HepG2 (cell line): Measurements from ENCODE around the gene DIP2C.

Experiments
- CAMTA2 ChIP-seq: sonication (generic); formaldehyde crosslinking; IDR thresholded peaks from 2 replicates; pipeline ENCODE4 v1.4.0; 2020; ENCODE audit warnings: mild to moderate bottlenecking, missing genetic modification reagents, borderline replicate concordance
- CC2D1A ChIP-seq: sonication (generic); formaldehyde crosslinking; IDR thresholded peaks from 2 replicates; pipeline ENCODE4 v1.8.1; 2023; ENCODE audit warnings: mild to moderate bottlenecking, missing genetic modification reagents
- ONECUT2 ChIP-seq: sonication (generic); formaldehyde crosslinking; IDR thresholded peaks from 2 replicates; pipeline ENCODE4 v1.4.0; 2020; ENCODE audit warnings: missing genetic modification reagents
- SIN3A ChIP-seq: IDR thresholded peaks from 2 replicates; pipeline ENCODE4 v1.6.1; 2011; ENCODE audit warnings: low read depth, mild to moderate bottlenecking, control low read depth, low read length, borderline replicate concordance
- TF ChIP-seq, protein P1 (sequence below): sonication (generic); formaldehyde crosslinking; IDR thresholded peaks from 2 replicates; pipeline ENCODE4 v1.8.1; 2023; ENCODE audit warnings: missing genetic modification reagents, inconsistent platforms, borderline replicate concordance
- TF ChIP-seq, protein P2 (sequence below): sonication (generic); formaldehyde crosslinking; IDR thresholded peaks from 2 replicates; pipeline ENCODE4 v1.4.0; 2020; ENCODE audit warnings: missing genetic modification reagents, mild to moderate bottlenecking, borderline replicate concordance
- TF ChIP-seq, protein P3 (sequence below): sonication (generic); formaldehyde crosslinking; IDR thresholded peaks from 2 replicates; pipeline ENCODE4 v1.4.0; 2020; ENCODE audit warnings: missing genetic modification reagents
- TF ChIP-seq, protein P4 (sequence below): sonication (generic); formaldehyde crosslinking; IDR thresholded peaks from 2 replicates; pipeline ENCODE4 v1.8.0; 2022; ENCODE audit warnings: missing genetic modification reagents, low read depth, mild to moderate bottlenecking, borderline replicate concordance
- TF ChIP-seq, protein P5 (sequence below): sonication (generic); formaldehyde crosslinking; IDR thresholded peaks from 2 replicates; pipeline ENCODE4 v1.9.0; 2021; ENCODE audit warnings: missing genetic modification reagents, borderline replicate concordance

DNA sequence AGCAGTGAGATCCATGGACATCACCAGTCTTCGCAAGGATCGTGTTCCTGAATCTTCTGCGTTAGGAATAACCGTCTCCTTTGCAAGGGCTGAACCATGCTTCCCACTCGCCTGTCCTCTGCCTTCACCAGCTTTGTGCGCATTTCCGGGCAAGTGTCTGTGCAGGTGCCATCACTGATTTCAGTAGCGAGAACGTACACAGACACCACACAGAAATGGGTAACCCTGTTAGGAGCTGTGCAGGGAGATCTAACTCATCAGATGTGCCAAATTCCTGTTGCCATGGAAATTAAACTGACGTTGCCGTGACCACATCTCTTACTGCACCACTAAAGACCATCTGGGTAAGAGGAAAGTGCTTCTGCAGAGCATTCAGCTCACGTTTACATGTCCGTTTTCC is 146.3 kb downstream of the DIP2C start:
- TF ChIP-seq CAMTA2 (CRISPR knock-in tag) (no peak), ONECUT2 (no peak), SIN3A (no peak), CC2D1A (no peak)
- TF ChIP-seq, protein P1, sequence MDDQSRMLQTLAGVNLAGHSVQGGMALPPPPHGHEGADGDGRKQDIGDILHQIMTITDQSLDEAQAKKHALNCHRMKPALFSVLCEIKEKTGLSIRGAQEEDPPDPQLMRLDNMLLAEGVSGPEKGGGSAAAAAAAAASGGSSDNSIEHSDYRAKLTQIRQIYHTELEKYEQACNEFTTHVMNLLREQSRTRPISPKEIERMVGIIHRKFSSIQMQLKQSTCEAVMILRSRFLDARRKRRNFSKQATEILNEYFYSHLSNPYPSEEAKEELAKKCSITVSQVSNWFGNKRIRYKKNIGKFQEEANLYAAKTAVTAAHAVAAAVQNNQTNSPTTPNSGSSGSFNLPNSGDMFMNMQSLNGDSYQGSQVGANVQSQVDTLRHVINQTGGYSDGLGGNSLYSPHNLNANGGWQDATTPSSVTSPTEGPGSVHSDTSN (CRISPR knock-in tag): no peak
- TF ChIP-seq, protein P2, sequence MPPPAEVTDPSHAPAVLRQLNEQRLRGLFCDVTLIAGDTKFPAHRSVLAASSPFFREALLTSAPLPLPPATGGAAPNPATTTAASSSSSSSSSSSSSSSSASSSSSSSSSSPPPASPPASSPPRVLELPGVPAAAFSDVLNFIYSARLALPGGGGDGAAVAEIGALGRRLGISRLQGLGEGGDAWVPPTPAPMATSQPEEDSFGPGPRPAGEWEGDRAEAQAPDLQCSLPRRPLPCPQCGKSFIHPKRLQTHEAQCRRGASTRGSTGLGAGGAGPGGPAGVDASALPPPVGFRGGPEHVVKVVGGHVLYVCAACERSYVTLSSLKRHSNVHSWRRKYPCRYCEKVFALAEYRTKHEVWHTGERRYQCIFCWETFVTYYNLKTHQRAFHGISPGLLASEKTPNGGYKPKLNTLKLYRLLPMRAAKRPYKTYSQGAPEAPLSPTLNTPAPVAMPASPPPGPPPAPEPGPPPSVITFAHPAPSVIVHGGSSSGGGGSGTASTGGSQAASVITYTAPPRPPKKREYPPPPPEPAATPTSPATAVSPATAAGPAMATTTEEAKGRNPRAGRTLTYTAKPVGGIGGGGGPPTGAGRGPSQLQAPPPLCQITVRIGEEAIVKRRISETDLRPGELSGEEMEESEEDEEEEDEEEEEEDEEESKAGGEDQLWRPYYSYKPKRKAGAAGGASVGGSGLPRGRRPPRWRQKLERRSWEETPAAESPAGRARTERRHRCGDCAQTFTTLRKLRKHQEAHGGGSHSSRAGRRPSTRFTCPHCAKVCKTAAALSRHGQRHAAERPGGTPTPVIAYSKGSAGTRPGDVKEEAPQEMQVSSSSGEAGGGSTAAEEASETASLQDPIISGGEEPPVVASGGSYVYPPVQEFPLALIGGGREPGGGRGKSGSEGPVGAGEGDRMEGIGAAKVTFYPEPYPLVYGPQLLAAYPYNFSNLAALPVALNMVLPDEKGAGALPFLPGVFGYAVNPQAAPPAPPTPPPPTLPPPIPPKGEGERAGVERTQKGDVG: no peak
- TF ChIP-seq, protein P3, sequence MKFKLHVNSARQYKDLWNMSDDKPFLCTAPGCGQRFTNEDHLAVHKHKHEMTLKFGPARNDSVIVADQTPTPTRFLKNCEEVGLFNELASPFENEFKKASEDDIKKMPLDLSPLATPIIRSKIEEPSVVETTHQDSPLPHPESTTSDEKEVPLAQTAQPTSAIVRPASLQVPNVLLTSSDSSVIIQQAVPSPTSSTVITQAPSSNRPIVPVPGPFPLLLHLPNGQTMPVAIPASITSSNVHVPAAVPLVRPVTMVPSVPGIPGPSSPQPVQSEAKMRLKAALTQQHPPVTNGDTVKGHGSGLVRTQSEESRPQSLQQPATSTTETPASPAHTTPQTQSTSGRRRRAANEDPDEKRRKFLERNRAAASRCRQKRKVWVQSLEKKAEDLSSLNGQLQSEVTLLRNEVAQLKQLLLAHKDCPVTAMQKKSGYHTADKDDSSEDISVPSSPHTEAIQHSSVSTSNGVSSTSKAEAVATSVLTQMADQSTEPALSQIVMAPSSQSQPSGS (CRISPR knock-in tag): no peak
- TF ChIP-seq, protein P4, sequence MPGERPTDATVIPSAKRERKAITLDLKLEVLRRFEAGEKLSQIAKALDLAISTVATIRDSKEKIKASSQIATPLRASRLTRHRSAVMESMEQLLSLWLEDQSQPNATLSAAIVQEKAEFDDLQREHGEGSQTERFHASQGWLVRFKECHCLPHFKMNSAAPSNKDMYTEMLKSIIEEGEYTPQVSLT (CRISPR knock-in tag): no peak
- TF ChIP-seq, protein P5, sequence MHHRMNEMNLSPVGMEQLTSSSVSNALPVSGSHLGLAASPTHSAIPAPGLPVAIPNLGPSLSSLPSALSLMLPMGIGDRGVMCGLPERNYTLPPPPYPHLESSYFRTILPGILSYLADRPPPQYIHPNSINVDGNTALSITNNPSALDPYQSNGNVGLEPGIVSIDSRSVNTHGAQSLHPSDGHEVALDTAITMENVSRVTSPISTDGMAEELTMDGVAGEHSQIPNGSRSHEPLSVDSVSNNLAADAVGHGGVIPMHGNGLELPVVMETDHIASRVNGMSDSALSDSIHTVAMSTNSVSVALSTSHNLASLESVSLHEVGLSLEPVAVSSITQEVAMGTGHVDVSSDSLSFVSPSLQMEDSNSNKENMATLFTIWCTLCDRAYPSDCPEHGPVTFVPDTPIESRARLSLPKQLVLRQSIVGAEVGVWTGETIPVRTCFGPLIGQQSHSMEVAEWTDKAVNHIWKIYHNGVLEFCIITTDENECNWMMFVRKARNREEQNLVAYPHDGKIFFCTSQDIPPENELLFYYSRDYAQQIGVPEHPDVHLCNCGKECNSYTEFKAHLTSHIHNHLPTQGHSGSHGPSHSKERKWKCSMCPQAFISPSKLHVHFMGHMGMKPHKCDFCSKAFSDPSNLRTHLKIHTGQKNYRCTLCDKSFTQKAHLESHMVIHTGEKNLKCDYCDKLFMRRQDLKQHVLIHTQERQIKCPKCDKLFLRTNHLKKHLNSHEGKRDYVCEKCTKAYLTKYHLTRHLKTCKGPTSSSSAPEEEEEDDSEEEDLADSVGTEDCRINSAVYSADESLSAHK (CRISPR knock-in tag): no peak
